CD1c-positive myeloid dendritic cell (primary cell): ENCODE data around the gene PCARE.
"Not testable (repeated sequence)": the region's sequence is repeated elsewhere in the genome, so short reads cannot be mapped to it uniquely, and the experiment has no call there.

Source experiments
- DNase-seq: peaks from one replicate; pipeline ENCODE4 v3.0.0-alpha.2; 2016; ENCODE audit errors: extremely low spot score

The PCARE gene

DNA sequence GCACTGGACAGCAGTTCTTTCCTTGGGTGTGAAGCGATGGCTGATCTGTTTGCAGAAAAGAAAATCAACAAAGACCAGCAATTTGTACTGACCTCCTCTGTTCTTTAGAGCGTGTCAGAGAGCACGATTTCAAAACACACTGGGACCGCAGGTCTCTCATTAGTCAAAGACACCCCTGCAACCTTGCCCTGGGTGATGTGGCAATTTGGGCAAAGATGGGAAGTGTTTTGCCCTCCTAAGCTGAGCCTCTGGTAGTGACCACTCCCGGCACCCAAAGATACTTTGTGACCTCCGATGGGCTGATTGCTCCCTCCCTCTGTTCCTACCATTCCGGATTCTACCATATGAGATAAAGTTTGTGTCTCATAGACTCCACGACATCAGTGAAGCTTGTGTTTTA lies 22.6 kb upstream of the PCARE start:
- no peak for DNase-seq

- not testable (repeated sequence) for DNase-seq
These were observed 16.0 kb upstream of the PCARE start for GRCh38 chr2:29090311-29090710.

- no peak for DNase-seq
These were observed 10.2 kb upstream of the PCARE start for GRCh38 chr2:29084554-29084953.

DNA sequence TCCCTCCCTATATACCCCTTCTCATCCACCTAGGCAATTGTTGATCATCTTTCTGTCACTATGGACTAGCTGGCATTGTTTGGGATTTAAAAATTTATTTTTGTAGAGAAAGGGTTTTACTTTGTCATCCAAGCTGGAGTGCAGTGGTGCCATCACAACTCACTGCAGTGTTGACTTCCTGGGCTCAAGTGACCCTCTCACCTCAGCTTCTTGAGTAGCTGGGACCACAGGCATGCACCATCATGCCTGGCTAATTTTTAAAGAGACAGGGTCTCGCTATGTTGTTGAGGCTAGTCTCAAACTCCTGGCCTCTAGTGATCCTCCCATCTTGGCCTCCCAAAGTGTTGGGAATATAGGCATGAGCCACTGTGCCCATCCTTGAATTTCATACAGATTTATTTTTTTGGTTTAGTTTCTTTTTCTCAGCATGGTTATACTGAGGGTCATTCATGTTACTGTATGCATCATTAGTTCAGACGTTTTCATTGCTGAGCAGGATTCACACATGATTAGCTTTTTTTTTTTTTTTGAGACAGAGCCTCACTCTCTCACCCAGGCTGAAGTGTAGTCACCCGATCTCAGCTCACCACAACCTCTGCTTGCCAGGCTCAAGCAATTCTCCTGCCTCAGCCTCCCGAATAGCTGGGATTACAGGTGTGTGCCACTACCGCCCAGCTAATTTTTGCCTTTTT lies 8.6 kb upstream of the PCARE start:
- no peak for DNase-seq

GRCh38 chr2:29080886-29081743 lies 6.8 kb upstream of the PCARE start:
- peak; percentile 84 for DNase-seq

- no peak for DNase-seq
These were observed 5.6 kb upstream of the PCARE start for GRCh38 chr2:29079887-29080286.

GRCh38 chr2:29075894-29076705 lies 1.8 kb upstream of the PCARE start:
- no peak for DNase-seq

DNA sequence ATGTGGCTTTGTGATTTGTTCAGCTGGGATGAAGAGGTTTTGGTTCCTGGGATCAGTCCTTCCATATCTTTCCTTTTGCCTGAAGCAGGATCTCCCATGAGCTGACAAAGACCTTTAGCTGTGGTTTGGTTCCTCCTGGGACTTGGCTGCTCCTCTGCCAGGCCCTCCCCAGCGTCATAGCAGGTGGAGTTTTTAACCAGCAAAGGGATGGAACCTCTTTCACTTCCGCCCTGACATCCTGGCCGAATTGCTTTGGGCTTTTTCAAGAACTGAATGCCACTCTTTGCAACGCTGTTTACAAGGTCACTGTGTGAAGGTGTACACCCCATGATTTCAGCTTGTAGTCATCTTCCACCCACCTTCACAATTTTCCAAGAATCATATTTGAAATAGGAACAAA lies 390 bp downstream of the PCARE start:
- DNase-seq = peak; percentile 32

GRCh38 chr2:29072971-29073725 lies 1.2 kb downstream of the PCARE start:
- no peak for DNase-seq

DNA sequence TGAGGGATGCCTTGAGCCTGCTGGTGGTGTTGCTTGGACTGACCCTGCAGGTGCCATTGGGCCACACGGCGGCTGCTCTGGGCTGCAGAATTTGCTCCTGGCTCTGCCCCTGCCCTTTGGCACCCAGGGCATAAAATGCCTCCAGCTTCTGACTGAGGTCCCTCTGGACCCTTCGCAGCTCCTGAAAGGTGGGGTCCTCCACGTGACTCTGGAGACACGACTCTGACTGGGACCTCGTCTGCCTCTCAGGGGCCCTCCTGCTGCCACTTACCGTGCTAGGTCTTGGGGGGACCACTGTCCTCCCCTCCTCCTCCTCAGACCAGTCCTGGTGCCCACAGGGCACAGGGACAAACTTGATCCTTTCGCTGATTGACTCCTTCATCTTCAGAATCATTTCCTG lies 2.1 kb downstream of the PCARE start:
- DNase-seq = no peak

DNA sequence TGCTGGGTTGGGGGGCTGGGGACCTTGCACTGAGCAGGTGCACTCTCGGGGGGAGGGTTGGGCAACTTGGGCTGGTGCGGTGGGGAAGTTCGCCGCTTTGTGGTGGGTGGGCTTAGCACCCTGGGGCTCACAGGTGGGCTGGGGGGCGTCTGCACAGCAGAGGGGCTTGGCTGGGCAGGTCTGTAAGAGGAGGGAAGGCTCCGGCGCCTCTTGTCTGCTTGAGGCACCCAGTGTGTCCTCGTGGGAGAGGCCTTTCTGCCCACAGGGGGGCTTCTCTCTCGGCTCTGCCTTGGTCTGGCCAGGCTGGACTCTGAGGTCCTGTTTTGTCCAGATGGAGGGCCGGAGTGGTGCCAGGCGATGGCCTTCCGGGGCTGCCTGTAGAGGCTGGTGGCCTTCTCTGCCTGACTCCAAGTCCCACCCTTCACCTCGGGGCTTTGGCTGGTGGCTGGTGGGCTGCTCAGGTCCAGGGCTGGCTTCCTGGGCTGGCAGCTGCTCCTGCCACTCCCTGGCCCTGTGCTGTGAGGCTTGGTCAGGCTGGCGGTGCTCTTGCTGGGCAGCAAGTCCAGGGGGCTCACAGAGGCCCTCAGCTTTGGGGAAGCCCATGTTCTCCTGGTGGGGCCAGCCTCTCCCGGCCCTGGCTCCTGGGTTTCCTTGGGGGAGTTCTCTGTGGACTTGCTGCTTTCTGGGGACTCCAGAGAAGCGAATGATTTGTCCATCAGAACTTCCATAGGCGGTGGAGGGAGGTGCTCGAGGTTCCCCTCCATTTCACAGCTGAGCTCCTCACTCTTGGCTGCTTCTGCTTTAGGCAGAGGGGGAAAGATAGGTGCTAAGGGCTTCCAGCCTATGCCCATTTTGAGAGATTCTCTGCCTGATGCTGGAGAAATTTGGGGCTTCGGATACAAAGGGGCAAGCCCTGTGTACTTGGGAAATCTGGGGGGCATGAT lies 3.0 kb downstream of the PCARE start:
- DNase-seq = no peak

- no peak for DNase-seq
These were observed 3.8 kb downstream of the PCARE start for GRCh38 chr2:29070526-29070925.

DNA sequence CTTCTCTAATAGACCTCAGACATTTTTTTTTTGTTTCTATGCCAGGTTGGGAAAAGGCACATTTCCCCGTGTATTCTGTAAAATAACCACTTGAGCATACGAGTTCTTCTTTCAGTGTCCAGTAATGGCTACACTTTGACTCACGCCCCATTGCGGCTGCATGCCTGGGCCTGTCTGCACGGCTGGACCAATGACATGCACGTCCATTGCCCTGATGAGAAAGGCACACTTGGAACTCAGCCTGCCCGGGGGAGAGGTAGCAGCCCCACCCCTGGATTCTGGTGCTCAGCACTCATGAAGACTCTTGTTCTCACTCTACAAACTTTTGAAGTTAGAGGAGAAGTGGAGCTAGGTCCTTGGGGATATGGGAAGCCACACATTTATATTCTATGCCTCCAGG lies 5.8 kb downstream of the PCARE start:
- DNase-seq = no peak

GRCh38 chr2:29066997-29067605 lies 7.2 kb downstream of the PCARE start:
- DNase-seq = peak; percentile 24

DNA sequence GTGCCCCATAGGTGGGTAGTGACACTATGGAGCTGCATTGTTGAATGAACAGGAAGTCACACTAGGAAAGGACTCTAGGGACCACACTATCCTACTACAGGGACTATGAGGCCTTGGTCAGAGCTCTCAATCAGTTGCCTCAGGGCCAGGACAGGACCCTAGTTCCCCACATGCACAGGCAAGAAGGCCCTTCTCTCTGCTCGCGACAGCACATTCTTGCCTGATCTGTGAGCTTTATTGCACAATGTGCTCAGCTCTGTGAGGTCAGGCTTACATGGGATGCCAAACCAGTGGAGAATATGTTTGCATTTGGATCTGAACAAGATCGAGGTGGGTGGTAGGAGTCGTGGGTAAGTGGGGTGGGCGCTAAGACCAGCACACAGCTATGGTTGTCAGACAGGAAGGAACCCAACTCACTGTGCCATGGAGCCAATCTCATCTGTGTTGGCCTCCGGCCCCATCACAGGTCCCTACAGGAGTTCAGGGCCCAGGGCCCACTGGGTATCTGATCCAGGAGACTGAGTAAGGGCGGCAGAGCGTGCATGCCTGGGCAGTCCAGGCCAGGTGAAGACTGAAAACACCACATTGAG lies 8.0 kb downstream of the PCARE start:
- peak; percentile 59 for DNase-seq

- no peak for DNase-seq
These were observed 9.1 kb downstream of the PCARE start for GRCh38 chr2:29065068-29065811.

GRCh38 chr2:29064746-29065067 lies 9.6 kb downstream of the PCARE start:
- DNase-seq = no peak

DNA sequence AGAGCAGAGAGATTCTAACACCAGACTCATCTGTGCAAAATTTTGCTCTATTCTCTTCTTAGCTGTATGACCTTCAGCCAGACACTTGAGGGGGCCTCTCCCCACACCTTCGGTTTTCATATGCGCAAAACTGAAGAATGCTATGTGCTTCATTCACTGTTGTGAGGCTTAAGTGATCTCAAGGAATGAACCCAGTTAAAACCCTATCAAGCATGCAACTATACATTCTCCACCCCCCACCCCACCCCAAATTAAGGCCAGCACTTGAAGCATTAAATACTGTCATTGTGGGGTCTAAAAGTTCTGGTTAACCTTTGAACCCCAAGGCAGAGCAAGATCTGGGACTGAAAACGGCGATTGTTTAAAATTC lies 10.0 kb downstream of the PCARE start:
- no peak for DNase-seq

DNA sequence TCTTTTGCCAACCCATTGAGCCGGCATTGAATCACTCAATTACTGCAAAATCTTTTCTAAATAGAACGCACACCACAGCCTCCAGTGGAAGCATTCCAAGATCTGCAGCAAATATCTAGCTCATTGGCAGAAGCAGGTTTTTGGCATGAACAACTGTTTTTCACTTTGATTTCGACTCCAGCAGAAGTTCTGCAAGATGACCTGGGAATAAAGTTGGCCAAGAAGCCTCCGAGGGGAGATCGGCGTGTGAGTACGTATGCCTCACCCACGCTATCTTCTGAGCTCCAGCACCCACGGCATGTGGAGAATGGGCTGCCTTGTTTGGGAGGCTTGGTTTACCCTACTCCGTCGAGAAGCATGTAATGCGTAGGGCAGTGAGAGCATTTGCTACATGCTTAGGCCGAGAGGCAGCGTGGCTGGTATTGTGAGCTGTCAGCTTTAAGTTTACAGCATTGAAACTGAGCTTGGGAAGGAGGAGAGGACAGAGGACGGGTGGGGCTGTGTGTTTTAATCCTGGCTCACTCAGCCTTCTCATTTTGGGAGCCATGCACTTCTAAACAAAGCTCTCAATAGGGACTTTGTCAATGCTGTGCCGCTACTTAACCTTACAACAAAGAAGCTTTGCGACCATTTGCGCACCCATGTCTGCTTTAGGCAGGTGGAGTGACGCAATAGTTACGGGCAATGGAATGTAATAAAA lies 10.5 kb downstream of the PCARE start:
- DNase-seq = no peak
